DND-41 (cell line): ENCODE data around the gene PTPRE.
A peak's percentile ranks its signal among the peaks of the same experiment; 100 is the strongest.

Experiments
- ATAC-seq: fragments of 200-7000 bp; cut with Tn5 transposase; 3 replicates; pipeline ENCODE4 v1.9.1; 2021; ENCODE audit warnings: low read depth; ENCODE audit not compliant: insufficient read depth
- DNase-seq: peaks from one replicate; pipeline ENCODE4 v3.0.0-alpha.2; 2020
- H2AFZ ChIP-seq: 2 replicates; pipeline ENCODE4 v1.6.0; 2012; ENCODE audit warnings: low read depth, low read length
- H3K27ac ChIP-seq: 2 replicates; pipeline ENCODE4 v1.5.1; 2012; ENCODE audit warnings: low read length, inconsistent platforms
- H3K27me3 ChIP-seq: fragments of 200-600 bp; sonication (generic); 2 replicates; pipeline ENCODE4 v1.6.0; 2012; ENCODE audit warnings: low read length, mild to moderate bottlenecking, inconsistent platforms; ENCODE audit not compliant: insufficient read depth, poor library complexity
- H3K36me3 ChIP-seq: 2 replicates; pipeline ENCODE4 v1.5.1; 2012; ENCODE audit warnings: low read length, inconsistent platforms; ENCODE audit not compliant: insufficient read depth
- H3K4me1 ChIP-seq: 2 replicates; pipeline ENCODE4 v1.5.1; 2012; ENCODE audit warnings: mild to moderate bottlenecking, low read length; ENCODE audit not compliant: insufficient read depth
- H3K4me2 ChIP-seq: 2 replicates; pipeline ENCODE4 v1.6.0; 2012; ENCODE audit warnings: mild to moderate bottlenecking, moderate library complexity, low read length, inconsistent platforms; ENCODE audit not compliant: insufficient read depth
- H3K4me3 ChIP-seq, 2 experiments: fragments of 200-600 bp in 1 of 2; shearing (Covaris generic) in 1 of 2; 2 replicates each; pipeline ENCODE4 v1.5.1; 2012 to 2016; ENCODE audit warnings: inconsistent platforms in 2 of 2, low read length in 2 of 2, mild to moderate bottlenecking in 2 of 2, low read depth in 1 of 2, moderate library complexity in 1 of 2
- H3K79me2 ChIP-seq: 2 replicates; pipeline ENCODE4 v1.6.0; 2012; ENCODE audit warnings: low read length, inconsistent platforms; ENCODE audit not compliant: insufficient read depth
- H3K9ac ChIP-seq: 2 replicates; pipeline ENCODE4 v1.6.0; 2012; ENCODE audit warnings: low read depth, mild to moderate bottlenecking, inconsistent platforms, low read length, moderate library complexity
- H3K9me3 ChIP-seq: 2 replicates; pipeline ENCODE4 v1.5.1; 2012; ENCODE audit warnings: low read length, moderate library complexity, mild to moderate bottlenecking, inconsistent platforms; ENCODE audit not compliant: insufficient read depth, severe bottlenecking
- H4K20me1 ChIP-seq: 2 replicates; pipeline ENCODE4 v1.6.0; 2012; ENCODE audit warnings: low read length; ENCODE audit not compliant: insufficient read depth
- CTCF ChIP-seq: IDR thresholded peaks from 2 replicates; pipeline ENCODE4 v1.5.1; 2012; ENCODE audit warnings: borderline replicate concordance, low read length, moderate library complexity, mild to moderate bottlenecking; ENCODE audit not compliant: poor library complexity, severe bottlenecking; ENCODE audit errors: extremely low read depth
- EZH2 ChIP-seq: IDR thresholded peaks from 3 replicates; pipeline ENCODE4 v1.6.1; 2012; ENCODE audit warnings: borderline replicate concordance, low read depth, mild to moderate bottlenecking, moderate library complexity, low read length, inconsistent platforms; ENCODE audit not compliant: severe bottlenecking

The PTPRE gene

DNA sequence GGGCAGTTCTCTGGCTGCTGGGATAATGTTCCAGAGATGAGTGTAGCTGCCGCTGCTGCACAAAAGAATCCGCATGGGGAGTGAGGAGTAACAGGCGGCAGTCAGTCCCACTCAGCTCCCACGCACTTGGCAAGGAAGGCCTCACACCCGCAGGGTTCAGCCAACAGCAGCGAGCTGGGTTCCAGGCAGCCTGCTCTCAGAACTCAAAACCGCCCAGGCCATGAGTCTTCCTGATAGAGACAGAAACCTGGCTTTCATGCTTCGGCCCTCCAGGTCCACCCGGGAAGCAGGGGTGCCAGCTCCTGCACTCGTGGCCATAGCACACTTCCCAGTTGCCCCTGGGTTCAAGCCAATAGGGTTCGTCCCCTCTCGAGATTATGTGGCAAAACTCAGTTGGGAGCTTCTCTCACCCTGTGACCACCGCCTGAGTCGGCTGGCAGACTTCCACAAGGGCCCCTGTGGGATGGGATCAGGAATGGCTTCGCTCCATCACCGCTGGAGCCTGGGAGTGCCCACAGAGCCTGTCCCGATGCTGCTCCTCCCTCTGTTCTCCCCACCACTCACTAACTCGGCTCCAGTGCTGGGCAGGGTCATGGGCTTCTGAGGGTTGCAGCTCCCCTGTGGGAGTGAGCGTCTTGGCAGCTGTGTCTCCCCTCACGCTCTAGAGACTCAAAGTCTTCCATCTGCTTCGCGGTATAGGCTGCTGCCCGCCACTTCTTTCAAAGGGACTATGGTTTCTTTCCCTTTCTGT is 34.7 kb upstream of the PTPRE start:
- Histone ChIP-seq H3K27ac (no peak overlapping the region), H3K36me3 (no peaks in the 10 kb centered on the region), H3K27me3 (peaks cover 3% of the 10 kb centered on the region), H3K9me3 (no peaks in the 10 kb centered on the region), H3K4me3 (no peak overlapping the region), H3K4me1 (no peaks in the 10 kb centered on the region), H2AFZ (no peak overlapping the region), H3K9ac (no peak overlapping the region), H4K20me1 (no peaks in the 10 kb centered on the region), H3K4me2 (no peak overlapping the region), H3K79me2 (no peaks in the 10 kb centered on the region)
- ATAC-seq, result peak; percentile 86
- TF ChIP-seq EZH2 (no peak), CTCF (no peak)
- peak; percentile 58 for DNase-seq

DNA sequence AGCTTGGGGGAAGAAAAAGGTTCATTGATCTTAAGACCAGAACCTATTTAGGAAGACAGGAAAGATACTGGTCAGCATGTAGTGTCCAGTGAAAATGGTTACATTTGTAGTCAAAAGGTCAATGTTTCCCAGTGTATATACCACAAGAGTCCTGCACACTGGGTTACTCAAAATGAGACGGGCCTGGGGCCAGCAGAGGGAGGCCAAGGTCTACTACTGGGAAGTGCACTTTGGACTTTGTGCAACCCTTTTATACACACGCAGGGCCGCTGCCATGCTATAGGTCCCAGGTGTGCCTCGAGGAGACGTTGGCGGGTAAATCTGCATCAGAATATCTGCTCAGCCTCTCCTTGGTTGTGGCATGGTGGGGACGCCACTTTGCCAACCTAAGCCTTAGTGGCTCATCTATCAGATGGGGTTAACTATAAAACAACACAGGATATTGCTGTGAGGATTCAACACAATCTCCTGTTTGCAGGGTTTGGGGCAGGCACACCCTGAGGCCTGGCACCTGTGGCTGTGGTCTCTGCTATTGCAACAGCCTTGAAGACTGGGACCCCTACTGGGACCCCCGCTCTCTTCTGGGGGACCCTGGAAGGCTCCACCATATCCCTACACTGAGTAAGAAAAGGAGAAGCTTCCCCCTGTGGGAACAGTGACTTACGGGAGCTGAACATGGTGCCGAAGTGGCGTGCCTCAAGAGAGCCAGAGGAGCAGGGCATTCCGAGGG is 33.9 kb upstream of the PTPRE start:
- H3K27ac ChIP-seq, result no peak overlapping the region
- no peaks in the 10 kb centered on the region for H3K4me1 ChIP-seq
- no peaks in the 10 kb centered on the region for H4K20me1 ChIP-seq
- no peak overlapping the region for H3K4me2 ChIP-seq
- H3K4me3 ChIP-seq, result no peak overlapping the region
- no peaks in the 10 kb centered on the region for H3K36me3 ChIP-seq
- H2AFZ ChIP-seq, result no peak overlapping the region
- ATAC-seq, result peak; percentile 47
- no peak for TF ChIP-seq EZH2
- TF ChIP-seq CTCF, result no peak
- no peak overlapping the region for H3K9ac ChIP-seq
- DNase-seq, result peak; percentile 29
- H3K79me2 ChIP-seq, result no peaks in the 10 kb centered on the region
- H3K9me3 ChIP-seq, result no peaks in the 10 kb centered on the region
- peaks cover 3% of the 10 kb centered on the region for H3K27me3 ChIP-seq

- Histone ChIP-seq H3K4me2 (no peak overlapping the region), H3K27ac (no peak overlapping the region), H3K9me3 (no peaks in the 10 kb centered on the region), H4K20me1 (no peaks in the 10 kb centered on the region), H3K27me3 (peaks cover 5% of the 10 kb centered on the region), H3K36me3 (no peaks in the 10 kb centered on the region), H2AFZ (no peak overlapping the region), H3K9ac (no peak overlapping the region), H3K4me3 (no peak overlapping the region), H3K79me2 (no peaks in the 10 kb centered on the region), H3K4me1 (no peaks in the 10 kb centered on the region)
- ATAC-seq (no peak), DNase-seq (no peak)
- TF ChIP-seq CTCF (no peak), EZH2 (no peak)
These were observed 32.9 kb upstream of the PTPRE start for GRCh38 chr10:127873901-127874470.
